K562 (cell line): ENCODE results near the gene PDE8A. TPM values are rescaled to one million over a fixed set of nuclear protein-coding genes. Genes with fewer than 3 reads are reported as not detected.

Source experiments
- ATF6 ChIP-seq: sonication (generic); formaldehyde crosslinking; IDR thresholded peaks from 2 replicates; pipeline ENCODE4 v1.4.0; 2020; ENCODE audit warnings: mild to moderate bottlenecking, missing genetic modification reagents
- BRD9 ChIP-seq: fragments of 450-650 bp; IDR thresholded peaks from 2 replicates; pipeline ENCODE4 v1.6.1; 2018; ENCODE audit warnings: low read depth; ENCODE audit not compliant: partially characterized antibody
- ELF4 ChIP-seq: fragments of 450-650 bp; formaldehyde crosslinking; IDR thresholded peaks from 2 replicates; pipeline ENCODE4 v1.4.0; 2022; ENCODE audit warnings: missing genetic modification characterization
- ESRRA ChIP-seq: fragments of 450-650 bp; IDR thresholded peaks from 2 replicates; pipeline ENCODE4 v1.6.1; 2014; ENCODE audit warnings: low read depth, mild to moderate bottlenecking, moderate library complexity, borderline replicate concordance
- ESRRB ChIP-seq: fragments of 250-450 bp; sonication (Bioruptor Pico); IDR thresholded peaks from 2 replicates; pipeline ENCODE4 v1.5.0; 2020; ENCODE audit warnings: mild to moderate bottlenecking, moderate library complexity, borderline replicate concordance
- ETV1 ChIP-seq: fragments of 450-650 bp; conservative IDR thresholded peaks from 2 replicates; pipeline ENCODE4 v1.6.1; 2016; ENCODE audit warnings: missing genetic modification characterization, control low read depth, low read depth, missing compliant biosample characterization
- FOSL1 ChIP-seq: fragments of 200-800 bp; sonication (Bioruptor generic); conservative IDR thresholded peaks from 2 replicates; pipeline ENCODE4 v1.6.1; 2016; ENCODE audit warnings: missing genetic modification characterization, missing compliant biosample characterization
- HES1 ChIP-seq: fragments of 450-650 bp; IDR thresholded peaks from 2 replicates; pipeline ENCODE4 v1.6.1; 2016; ENCODE audit warnings: low read depth, mild to moderate bottlenecking, moderate library complexity
- HNRNPL ChIP-seq: fragments of 200-400 bp; formaldehyde crosslinking; IDR thresholded peaks from 2 replicates; pipeline ENCODE4 v1.6.1; 2017; ENCODE audit warnings: low read depth, mild to moderate bottlenecking, low read length
- ID3 ChIP-seq, 2 experiments: fragments of 250-450 bp in 1 of 2; fragments of 450-650 bp in 1 of 2; sonication (Bioruptor Pico) in 1 of 2; IDR thresholded peaks; 2 replicates each; pipeline versions ENCODE4 v1.6.1 to v1.8.0; 2016 to 2021; ENCODE audit warnings: mild to moderate bottlenecking in 2 of 2, moderate library complexity in 2 of 2, missing compliant biosample characterization in 1 of 2, missing genetic modification characterization in 1 of 2
- IRF1 ChIP-seq: sonication (generic); formaldehyde crosslinking; IDR thresholded peaks from 2 replicates; pipeline ENCODE4 v1.8.0; 2022; ENCODE audit warnings: missing genetic modification reagents, mild to moderate bottlenecking, borderline replicate concordance
- MCM7 ChIP-seq, 2 experiments: fragments of 450-650 bp; IDR thresholded peaks; 2 replicates each; pipeline ENCODE4 v1.6.1; 2016 to 2018
- NFE2L1 ChIP-seq: fragments of 450-650 bp; IDR thresholded peaks from 2 replicates; pipeline ENCODE4 v1.6.1; 2016; ENCODE audit warnings: missing genetic modification characterization, low read depth, mild to moderate bottlenecking, missing compliant biosample characterization, moderate library complexity, borderline replicate concordance
- NR2C1 ChIP-seq, 2 experiments: fragments of 450-650 bp; IDR thresholded peaks; 2 replicates each; pipeline ENCODE4 v1.6.1; 2017; ENCODE audit warnings: mild to moderate bottlenecking in 2 of 2, antibody characterized with exemption in 1 of 2, inconsistent platforms in 1 of 2, missing compliant biosample characterization in 1 of 2, missing genetic modification characterization in 1 of 2
- NR2C2 ChIP-seq, 2 experiments: fragments of 200-800 bp in 1 of 2; sonication (Bioruptor generic) in 1 of 2; sonication (generic) in 1 of 2; formaldehyde crosslinking in 1 of 2; IDR thresholded peaks; 2 replicates each; pipeline versions ENCODE4 v1.6.1 to v1.8.0; 2016 to 2022; ENCODE audit warnings: mild to moderate bottlenecking in 1 of 2, missing compliant biosample characterization in 1 of 2, missing genetic modification characterization in 1 of 2, missing genetic modification reagents in 1 of 2
- PYGO2 ChIP-seq: fragments of 450-650 bp; IDR thresholded peaks from 2 replicates; pipeline ENCODE4 v1.6.1; 2016; ENCODE audit warnings: mild to moderate bottlenecking, missing genetic modification characterization, moderate library complexity, missing compliant biosample characterization
- SOX6 ChIP-seq: fragments of 450-650 bp; IDR thresholded peaks from 2 replicates; pipeline ENCODE4 v1.6.1; 2014; ENCODE audit warnings: mild to moderate bottlenecking
- TGIF2 ChIP-seq: sonication (generic); formaldehyde crosslinking; IDR thresholded peaks from 2 replicates; pipeline ENCODE4 v1.8.1; 2022; ENCODE audit warnings: mild to moderate bottlenecking, missing genetic modification reagents, moderate library complexity
- ZEB2 ChIP-seq: fragments of 450-650 bp; IDR thresholded peaks from 2 replicates; pipeline ENCODE4 v1.6.1; 2016
- ZNF217 ChIP-seq: sonication (generic); formaldehyde crosslinking; IDR thresholded peaks from 2 replicates; pipeline ENCODE4 v1.8.0; 2022; ENCODE audit warnings: mild to moderate bottlenecking, missing genetic modification reagents
- ZNF263 ChIP-seq: sonication (generic); formaldehyde crosslinking; IDR thresholded peaks from 2 replicates; pipeline ENCODE4 v1.8.0; 2022; ENCODE audit warnings: mild to moderate bottlenecking, missing genetic modification reagents, borderline replicate concordance
- ZNF445 ChIP-seq: fragments of 250-450 bp; sonication (Bioruptor Pico); IDR thresholded peaks from 2 replicates; pipeline ENCODE4 v1.4.0; 2020; ENCODE audit warnings: low read depth, mild to moderate bottlenecking, moderate library complexity
- ZNF707 ChIP-seq: fragments of 250-450 bp; sonication (Bioruptor Pico); conservative IDR thresholded peaks from 2 replicates; pipeline ENCODE4 v1.8.0; 2022; ENCODE audit warnings: inconsistent platforms, mild to moderate bottlenecking, moderate library complexity
- polyA plus RNA-seq, 8 experiments: library from polyadenylated mRNA; depleted of rRNA in 4 of 8; stranded (reverse) in 5 of 8; unstranded in 3 of 8; fragments of >200 nt; fragmentation: Nextera tagmentation in 2 of 8; fragmentation: Illumina TruSeq in 1 of 8; extraction: Ambion mirVana in 2 of 8; extraction: Trizol in 1 of 8; gene quantifications; 2 replicates each; pipeline versions ENCODE4 v1.2.1 to v1.2.3, GENCODE V29; 2011 to 2014; ENCODE audit warnings: inconsistent platforms in 1 of 8, missing spikeins in 1 of 8
- total RNA-seq, 7 experiments: library from RNA; depleted of rRNA in 6 of 7; stranded (reverse); fragments of >200 nt in 6 of 7; fragmentation: Illumina TruSeq in 2 of 7; extraction: Trizol in 2 of 7; gene quantifications; 2 replicates each; pipeline versions ENCODE4 v1.2.1 to v1.2.3, GENCODE V29; 2011 to 2021; ENCODE audit warnings: low replicate concordance in 1 of 7

The PDE8A gene
- total and polyA plus RNA-seq, 9 of the 15 experiments (the other 6 are each of a cell fraction or from before 2014, with no cell fraction given) = 5.9 to 40.3 (median 19.8) TPM

- TF ChIP-seq ETV1 (tag) (no peak), ESRRB (no peak), ESRRA (peak; percentile 69), ID3 (CRISPR knock-in tag; IDR thresholded peaks at IDR 0.05) (no peak), ID3 (tag; IDR thresholded peaks at IDR 0.05) (0 out of 2 replicates have a peak, but pooled peaks have one; percentile 49), ZEB2 (no peak), HNRNPL (no peak), ZNF263 (CRISPR knock-in tag) (no peak), ELF4 (CRISPR knock-in tag) (peak; percentile 42; the same call in 1 of the 2 replicates), HES1 (0 out of 2 replicates have a peak, but pooled peaks have one; percentile 38), NR2C1 (IDR thresholded peaks at IDR 0.05) (peak; percentile 62; the same call in 1 of the 2 replicates), NR2C1 (tag; IDR thresholded peaks at IDR 0.05) (peak; percentile 54; the same call in 1 of the 2 replicates), PYGO2 (no peak), TGIF2 (CRISPR knock-in tag) (no peak), ZNF707 (no peak), MCM7 (IDR thresholded peaks at IDR 0.05) (no peak), ZNF217 (no peak), ZNF445 (CRISPR knock-in tag) (no peak), NR2C2 (CRISPR knock-in tag; IDR thresholded peaks at IDR 0.05) (no peak), NR2C2 (tag; IDR thresholded peaks at IDR 0.05) (peak; percentile 54; the same call in 1 of the 2 replicates), SOX6 (no peak), NFE2L1 (tag) (no peak), BRD9 (peak; percentile 36), FOSL1 (tag) (no peak), IRF1 (CRISPR knock-in tag) (no peak), ATF6 (CRISPR knock-in tag) (no peak)
Observed at GRCh38 chr15:85008474-85009260, 27.0 kb downstream of the PDE8A start (continued).
